Skeletal muscle tissue (tissue), 4 donors: ENCODE results near the gene RNF111. TPM values are rescaled to one million over a fixed set of nuclear protein-coding genes. Genes with fewer than 3 reads are reported as not detected.
A peak's percentile ranks its signal among the peaks of the same experiment; 100 is the strongest.

ENCODE experiments used
- H3K27ac ChIP-seq: one replicate; pipeline ENCODE4 v1.7.0; 2013; ENCODE audit warnings: mild to moderate bottlenecking, low read depth, low read length, inconsistent platforms
- H3K27me3 ChIP-seq, 3 donors: one replicate each; pipeline ENCODE4 v1.7.0; 2013; ENCODE audit warnings: low read length in 3 of 3; ENCODE audit not compliant: control insufficient read depth in 3 of 3, insufficient read depth in 3 of 3
- H3K36me3 ChIP-seq, 3 donors: one replicate each; pipeline ENCODE4 v1.7.0; 2013; ENCODE audit warnings: low read length in 3 of 3; ENCODE audit not compliant: control insufficient read depth in 3 of 3, insufficient read depth in 3 of 3
- H3K4me1 ChIP-seq, 3 donors: one replicate each; pipeline ENCODE4 v1.7.0; 2013; ENCODE audit warnings: low read length in 3 of 3, mild to moderate bottlenecking in 3 of 3; ENCODE audit not compliant: control insufficient read depth in 3 of 3, insufficient read depth in 3 of 3
- H3K4me3 ChIP-seq, 3 donors: one replicate each; pipeline ENCODE4 v1.7.0; 2013; ENCODE audit warnings: low read length in 3 of 3
- H3K9ac ChIP-seq, 3 donors: one replicate each; pipeline ENCODE4 v1.7.0; 2013; ENCODE audit warnings: low read length in 3 of 3, mild to moderate bottlenecking in 3 of 3, moderate library complexity in 2 of 3, low read depth in 1 of 3
- H3K9me3 ChIP-seq, 3 donors: one replicate each; pipeline ENCODE4 v1.7.0; 2013; ENCODE audit warnings: low read length in 3 of 3; ENCODE audit not compliant: control insufficient read depth in 3 of 3
- total RNA-seq: library from RNA; depleted of rRNA; stranded (reverse); fragments of >200 nt; gene quantifications from one replicate; pipeline ENCODE4 v1.2.3, GENCODE V29; 2014
- donor health status: Osteomylitis.

Gene RNF111
- total RNA-seq = 17.7 TPM

DNA sequence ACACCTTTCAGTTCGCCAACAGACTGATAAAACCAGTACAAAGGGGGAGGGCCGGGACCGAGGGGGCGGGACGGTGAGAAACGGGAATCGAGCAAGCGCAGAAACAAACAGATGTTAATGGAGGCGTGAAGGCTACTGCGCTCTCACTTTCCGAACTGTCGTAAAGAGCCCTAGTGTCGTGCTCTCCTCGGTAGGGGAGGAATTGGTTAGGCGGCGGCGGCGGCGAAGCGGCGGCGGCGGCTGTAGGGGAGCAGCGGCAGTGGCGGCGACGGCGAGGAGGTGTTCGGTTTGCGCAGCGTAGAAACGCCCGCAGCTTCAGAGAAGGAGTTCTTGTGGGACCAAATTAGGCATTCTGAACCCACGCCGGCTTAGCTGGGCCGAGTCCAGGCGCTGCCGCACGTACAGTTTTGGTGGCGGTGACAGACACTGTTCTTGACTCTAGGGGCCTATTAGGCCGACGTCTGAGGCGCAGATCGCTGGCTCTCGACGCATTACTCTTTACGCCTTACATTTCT is at the start of gene RNF111:
RNF111 (plus strand) TSS at position 173 of the 515 bp plus-strand sequence. CDS start 43,160 bp downstream, outside the sequence.
- H3K27ac ChIP-seq = peak within 1 kb of the TSS; percentile 92
- no peaks in the 10 kb centered on the region for H3K27me3 ChIP-seq
- peaks cover 0 to 3% (median 0%) of the 10 kb centered on the region in 3 donors for H3K36me3 ChIP-seq
- H3K9ac ChIP-seq = peak within 1 kb of the TSS; percentile 94 to 95 (median 95)
- H3K9me3 ChIP-seq = no peaks in the 10 kb centered on the region
- peaks cover 4 to 15% (median 12%) of the 10 kb centered on the region in 3 donors for H3K4me1 ChIP-seq
- peak within 1 kb of the TSS; percentile 92 to 97 (median 95) for H3K4me3 ChIP-seq

DNA sequence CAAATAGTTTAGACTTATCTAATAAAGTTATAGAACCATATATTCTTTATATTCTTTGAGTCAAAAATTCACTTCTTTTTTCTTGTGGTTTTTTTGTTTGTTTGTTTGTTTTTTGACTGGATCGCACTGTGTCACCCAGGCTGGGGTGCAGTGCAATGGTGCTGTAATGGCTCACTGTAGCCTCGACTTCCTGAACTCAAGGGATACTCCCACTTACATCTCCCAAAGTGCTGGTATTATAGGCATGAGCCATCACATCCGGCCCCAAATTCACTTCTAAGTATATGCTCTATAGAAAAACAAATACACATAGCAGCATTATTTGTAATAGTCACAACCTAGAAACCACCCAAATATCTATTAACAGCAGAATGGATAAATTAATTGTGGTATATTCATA is 40.3 kb upstream of the RNF111 start:
- Histone ChIP-seq H3K36me3 (no peaks in the 10 kb centered on the region), H3K4me1 (peaks cover 0 to 3% (median 3%) of the 10 kb centered on the region in 3 donors), H3K9ac (no peak overlapping the region), H3K9me3 (no peaks in the 10 kb centered on the region), H3K27me3 (no peaks in the 10 kb centered on the region), H3K27ac (no peak overlapping the region), H3K4me3 (no peak overlapping the region)

DNA sequence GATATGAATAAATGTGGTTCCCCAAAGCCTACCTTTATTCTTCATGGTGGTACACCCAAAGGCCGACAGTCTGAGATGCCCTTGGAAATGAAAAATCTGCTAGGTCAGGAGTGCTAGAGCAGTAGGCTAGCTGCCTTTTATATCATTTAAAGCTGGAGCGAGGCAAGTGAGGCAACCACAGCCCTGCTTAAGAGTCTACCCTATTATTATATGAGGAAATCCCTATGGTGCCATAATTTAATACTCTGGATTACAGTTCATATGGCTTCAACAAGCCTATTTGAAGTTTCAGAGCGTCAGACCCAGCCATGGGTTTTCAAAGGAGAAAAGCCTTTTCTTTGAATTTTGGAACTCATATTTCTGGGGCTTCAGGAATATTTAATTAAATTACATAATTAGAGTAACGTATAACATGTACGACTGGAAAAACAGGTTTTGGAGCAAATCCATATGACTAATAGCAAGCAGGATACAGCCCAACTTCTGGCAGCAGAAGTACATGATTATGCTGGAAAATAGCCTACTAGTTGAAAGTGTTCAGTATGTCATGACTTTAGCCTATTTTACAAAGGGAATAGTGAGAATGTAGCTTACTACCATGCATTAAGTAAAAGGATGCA is 36.0 kb upstream of the RNF111 start:
- Histone ChIP-seq H3K9me3 (no peaks in the 10 kb centered on the region), H3K27ac (no peak overlapping the region), H3K4me1 (peaks cover 0 to 4% (median 3%) of the 10 kb centered on the region in 3 donors), H3K27me3 (no peaks in the 10 kb centered on the region), H3K9ac (no peak overlapping the region), H3K4me3 (no peak overlapping the region), H3K36me3 (no peaks in the 10 kb centered on the region)

DNA sequence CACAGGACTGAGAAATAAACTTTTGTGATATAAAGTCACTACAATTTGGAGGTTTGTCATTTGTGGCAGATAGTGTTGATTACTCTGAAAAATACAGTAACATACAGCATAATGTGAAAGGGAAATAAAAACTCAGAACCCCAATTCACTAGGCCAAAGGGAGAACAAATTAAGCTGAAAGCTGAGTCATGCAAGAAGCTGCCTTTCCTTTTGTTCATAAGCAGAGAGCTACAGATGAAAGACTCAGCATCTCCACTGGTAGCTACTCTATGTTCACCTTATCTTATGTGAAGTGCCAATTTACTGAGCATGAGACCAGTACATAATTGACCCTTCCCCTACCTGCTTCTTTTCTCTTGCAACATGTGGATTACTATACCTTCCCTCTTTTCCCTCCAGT is 34.7 kb upstream of the RNF111 start:
- no peaks in the 10 kb centered on the region for H3K9me3 ChIP-seq
- no peak overlapping the region for H3K4me3 ChIP-seq
- no peaks in the 10 kb centered on the region for H3K27me3 ChIP-seq
- no peak overlapping the region for H3K9ac ChIP-seq
- peaks cover 0 to 4% (median 3%) of the 10 kb centered on the region in 3 donors for H3K4me1 ChIP-seq
- H3K27ac ChIP-seq = no peak overlapping the region
- no peaks in the 10 kb centered on the region for H3K36me3 ChIP-seq

DNA sequence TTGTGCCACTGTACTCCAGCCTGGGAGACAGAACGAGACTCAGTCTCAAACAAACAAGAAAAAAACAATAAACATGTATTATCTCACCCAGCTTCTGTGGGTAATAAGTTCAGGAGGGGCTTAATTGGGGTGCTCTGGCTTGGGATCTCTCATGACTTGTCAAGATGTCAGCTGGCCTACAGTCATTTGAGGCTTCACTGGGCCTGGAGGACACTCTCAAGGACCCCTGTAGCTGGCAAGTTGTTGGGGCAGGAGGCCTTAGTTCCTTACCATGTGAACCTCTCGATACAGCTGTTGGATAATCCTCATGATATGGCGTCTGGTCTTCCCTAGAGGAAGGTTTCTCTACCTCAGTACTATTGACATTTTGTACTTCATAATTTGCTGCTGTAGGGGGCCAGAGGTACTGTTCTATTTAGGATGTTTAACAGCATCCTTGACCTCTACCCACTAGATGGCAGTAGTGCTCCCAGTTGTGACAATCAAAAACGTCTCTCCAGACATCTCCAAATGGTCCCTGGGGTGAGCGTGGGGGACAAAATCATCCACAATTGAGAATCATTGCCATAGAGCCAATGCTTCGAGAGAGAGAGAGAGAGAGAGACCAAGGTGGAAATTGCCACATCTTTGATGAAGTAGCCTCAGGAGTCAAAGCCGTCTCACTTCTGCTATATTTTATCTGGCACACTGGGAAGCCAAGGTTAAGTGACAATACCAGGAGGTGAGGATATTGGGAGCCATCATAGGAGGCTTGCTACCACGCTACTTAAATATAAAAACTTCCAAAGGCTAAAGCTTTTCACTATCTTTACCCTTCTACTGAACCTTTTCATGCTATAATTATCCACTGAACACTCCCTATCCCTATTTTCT is 30.1 kb upstream of the RNF111 start:
- Histone ChIP-seq H3K4me3 (no peak overlapping the region), H3K9ac (no peak overlapping the region), H3K4me1 (peaks cover 0 to under 1% (median 0%) of the 10 kb centered on the region in 3 donors), H3K27ac (no peak overlapping the region), H3K27me3 (no peaks in the 10 kb centered on the region), H3K36me3 (no peaks in the 10 kb centered on the region), H3K9me3 (no peaks in the 10 kb centered on the region)

DNA sequence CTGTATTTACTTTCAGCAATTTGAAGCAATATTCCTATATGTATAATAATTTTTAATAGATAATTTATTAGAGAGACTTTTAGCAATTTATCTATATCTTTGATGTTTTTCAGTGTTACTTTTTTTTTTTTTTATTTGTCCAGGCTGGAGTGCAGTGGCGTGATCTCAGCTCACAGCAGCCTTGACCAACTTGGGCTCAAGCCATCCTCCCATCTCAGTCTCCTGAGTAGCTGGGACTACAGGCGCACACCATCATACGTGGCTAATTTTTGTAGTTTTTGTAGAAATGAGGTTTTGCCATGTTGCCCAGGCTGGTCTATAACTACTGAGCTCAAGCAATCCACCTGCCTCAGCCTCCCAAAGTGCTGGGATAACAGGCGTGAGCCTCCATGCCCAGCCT is 28.7 kb upstream of the RNF111 start:
- Histone ChIP-seq H3K9me3 (no peaks in the 10 kb centered on the region), H3K36me3 (no peaks in the 10 kb centered on the region), H3K4me3 (no peak overlapping the region), H3K27me3 (no peaks in the 10 kb centered on the region), H3K27ac (no peak overlapping the region), H3K4me1 (no peaks in the 10 kb centered on the region), H3K9ac (no peak overlapping the region)

DNA sequence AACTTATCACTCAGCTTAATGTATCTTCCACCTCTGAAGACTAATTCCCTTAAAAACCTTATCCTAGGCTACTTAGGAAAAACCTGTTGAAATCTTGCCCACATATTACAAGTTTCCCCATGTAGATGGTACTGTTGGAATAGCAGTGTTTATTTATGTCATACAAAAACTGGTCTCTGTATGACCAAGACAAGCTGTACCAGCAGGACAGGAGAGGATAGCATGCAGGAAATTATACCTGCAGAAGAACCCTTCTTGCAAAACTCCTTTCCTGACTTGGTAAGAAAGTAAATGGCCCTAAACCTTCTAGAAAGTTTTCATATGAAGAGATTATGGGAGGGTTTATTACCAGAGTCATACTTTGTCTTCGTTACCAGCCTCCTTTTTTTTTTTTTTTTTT is 25.3 kb upstream of the RNF111 start:
- no peak overlapping the region for H3K4me3 ChIP-seq
- H3K9me3 ChIP-seq = no peaks in the 10 kb centered on the region
- H3K4me1 ChIP-seq = no peaks in the 10 kb centered on the region
- no peak overlapping the region for H3K27ac ChIP-seq
- H3K36me3 ChIP-seq = no peaks in the 10 kb centered on the region
- H3K27me3 ChIP-seq = no peaks in the 10 kb centered on the region
- no peak overlapping the region for H3K9ac ChIP-seq

DNA sequence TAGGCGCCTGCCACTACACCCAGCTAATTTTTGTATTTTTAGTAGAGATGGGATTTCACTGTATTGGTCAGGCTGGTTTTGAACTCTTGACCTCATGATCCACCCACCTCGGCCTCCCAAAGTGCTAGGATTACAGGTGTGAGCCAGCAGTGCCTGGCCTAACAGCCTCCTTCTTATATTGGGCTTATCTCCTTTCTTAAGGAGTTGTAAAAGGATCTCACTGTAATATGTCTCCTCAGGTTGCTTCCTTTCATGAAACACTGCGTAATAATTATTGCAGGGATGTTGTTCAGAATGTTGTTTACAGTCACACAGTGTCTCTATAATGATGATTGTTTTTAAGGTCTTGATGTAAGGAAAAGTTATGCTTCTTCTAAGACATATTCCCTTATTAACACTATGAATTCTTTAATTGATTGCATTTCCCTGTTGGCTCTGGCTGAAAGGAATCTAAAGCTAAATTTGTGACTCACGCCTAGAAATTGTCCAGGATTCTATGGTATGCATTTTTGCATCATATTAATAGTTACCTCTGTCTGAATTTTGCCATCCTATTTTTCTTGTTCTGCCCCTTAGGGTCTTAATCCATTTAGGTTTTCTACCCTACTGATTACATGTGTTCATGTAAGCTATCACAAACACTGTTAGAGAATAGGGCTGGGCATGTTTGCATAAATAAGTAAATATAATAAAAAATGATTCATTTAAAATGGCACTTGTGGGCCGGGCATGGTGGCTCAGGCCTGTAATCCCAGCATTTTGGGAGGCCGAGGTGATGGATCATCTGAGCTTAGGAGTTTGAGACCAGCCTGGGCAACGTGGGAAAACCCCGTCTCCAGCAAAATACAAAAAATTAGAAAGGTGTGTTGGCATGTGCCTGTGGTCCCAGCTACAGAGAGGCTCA is 24.5 kb upstream of the RNF111 start:
- Histone ChIP-seq H3K36me3 (no peaks in the 10 kb centered on the region), H3K4me1 (no peaks in the 10 kb centered on the region), H3K4me3 (no peak overlapping the region), H3K27me3 (no peaks in the 10 kb centered on the region), H3K27ac (no peak overlapping the region), H3K9me3 (no peaks in the 10 kb centered on the region), H3K9ac (no peak overlapping the region)

DNA sequence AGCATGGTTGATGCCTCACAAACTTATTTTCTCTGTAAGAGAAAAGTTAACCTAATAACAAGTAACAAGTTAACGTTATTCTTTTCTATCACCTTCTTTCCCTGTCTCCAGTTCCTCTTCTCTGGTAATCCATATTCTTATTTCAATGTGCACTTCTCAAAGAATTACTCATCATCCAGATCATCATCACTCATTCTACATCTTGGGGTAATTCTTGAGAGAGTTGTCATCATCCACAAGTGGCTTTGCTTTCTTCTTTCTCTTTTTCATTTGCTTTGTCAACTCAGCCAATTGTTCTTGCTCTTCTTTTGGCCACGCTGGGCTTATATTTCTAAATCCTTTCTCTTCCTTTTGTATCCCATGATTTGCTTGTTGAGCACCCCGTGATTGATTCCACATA is 20.8 kb upstream of the RNF111 start:
- no peaks in the 10 kb centered on the region for H3K9me3 ChIP-seq

More for the DNA sequence above, 20.8 kb upstream of the RNF111 start:
- no peaks in the 10 kb centered on the region for H3K36me3 ChIP-seq
- H3K4me1 ChIP-seq = no peaks in the 10 kb centered on the region
- no peak overlapping the region for H3K9ac ChIP-seq
- H3K27ac ChIP-seq = no peak overlapping the region
- H3K4me3 ChIP-seq = no peak overlapping the region
- H3K27me3 ChIP-seq = no peaks in the 10 kb centered on the region
